ENCODE results near the gene ZYG11A.
"Not testable (repeated sequence)": the region's sequence is repeated elsewhere in the genome, so short reads cannot be mapped to it uniquely, and the experiment has no call there.

GRCh38 chr1:52820830-52821229, 21.7 kb upstream of the ZYG11A start:
- not testable (repeated sequence) for TF ChIP-seq POLR2A (IDR thresholded peaks at IDR 0.05; ENCODE audit: low read depth, low read length); CTCF (IDR thresholded peaks at IDR 0.05; ENCODE audit: extremely low read depth in 1 of 2, insufficient read depth in 1 of 2, low read depth in 1 of 2, low read length in 2 of 2)

All from endothelial cell of umbilical vein (primary cell).